HG02973 (cell line): ENCODE results near the gene ZNF708.
"Not testable (repeated sequence)": the region's sequence is repeated elsewhere in the genome, so short reads cannot be mapped to it uniquely, and the experiment has no call there.

Experiments used
- ATAC-seq: cut with Tn5 transposase; IDR thresholded peaks from one replicate; pipeline ENCODE4 v1.9.1; 2021; ENCODE audit warnings: moderate library complexity; ENCODE audit not compliant: unreplicated experiment

ZNF708 gene

DNA sequence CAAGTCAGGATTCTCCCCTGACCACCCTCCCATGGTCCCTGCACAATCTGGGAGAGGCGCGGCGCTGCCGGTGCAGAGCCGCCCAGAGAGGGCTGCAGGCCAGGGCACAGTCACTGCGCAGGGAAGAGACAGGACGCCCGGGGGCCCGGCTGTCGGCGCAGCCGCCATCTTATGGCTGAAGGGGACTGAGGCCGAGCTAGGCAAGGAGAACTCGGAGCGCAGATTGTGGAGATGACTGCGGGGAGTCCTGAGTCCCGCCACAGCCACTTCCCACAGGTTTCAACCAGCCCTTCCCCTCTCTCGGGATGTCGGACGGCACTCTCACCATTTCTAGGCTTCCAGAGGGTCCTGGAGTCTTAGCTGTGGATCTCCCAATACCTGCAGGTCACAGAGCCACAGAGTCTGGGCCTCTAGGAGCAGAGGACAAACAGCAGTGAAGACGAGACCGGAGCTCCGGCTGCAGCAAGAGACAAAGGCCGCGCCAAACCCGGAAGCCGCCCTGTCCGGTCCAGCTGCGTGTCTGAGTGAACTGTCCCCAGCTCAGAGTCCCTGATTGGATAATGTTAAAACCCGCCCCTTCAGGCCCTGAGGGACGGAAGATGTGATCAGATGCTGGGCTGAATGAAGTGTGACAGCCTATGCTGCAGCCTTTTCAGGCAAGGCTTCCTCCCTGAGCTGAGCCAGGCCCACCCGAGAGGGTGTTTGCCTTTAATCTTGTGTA is at the start of gene ZNF708:
TSS of gene ZNF708 (minus strand) at position 526 of the 721 bp plus-strand sequence. CDS start at position 328, 198 bp downstream.
- ATAC-seq, result peak; percentile 100

DNA sequence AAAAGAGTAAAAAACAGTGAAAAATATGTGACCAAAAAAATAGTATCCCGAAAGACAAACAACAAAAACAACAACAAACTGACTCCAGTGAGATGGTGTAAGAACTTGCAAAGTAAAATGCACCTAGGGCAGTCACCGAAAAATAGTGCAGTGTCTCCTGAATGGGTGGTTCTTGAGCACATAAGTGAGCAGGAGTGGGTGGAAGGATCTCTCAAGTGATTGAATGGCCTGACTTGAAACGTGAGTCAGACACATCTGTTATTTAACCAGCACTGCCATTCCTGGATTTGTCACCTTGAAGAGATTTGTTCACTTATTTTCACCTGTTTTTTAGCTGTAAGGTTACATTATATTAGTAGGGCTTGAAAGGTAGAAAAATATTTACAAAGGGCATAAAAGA is 33.1 kb upstream of the ZNF708 start:
- ATAC-seq, result no peak

DNA sequence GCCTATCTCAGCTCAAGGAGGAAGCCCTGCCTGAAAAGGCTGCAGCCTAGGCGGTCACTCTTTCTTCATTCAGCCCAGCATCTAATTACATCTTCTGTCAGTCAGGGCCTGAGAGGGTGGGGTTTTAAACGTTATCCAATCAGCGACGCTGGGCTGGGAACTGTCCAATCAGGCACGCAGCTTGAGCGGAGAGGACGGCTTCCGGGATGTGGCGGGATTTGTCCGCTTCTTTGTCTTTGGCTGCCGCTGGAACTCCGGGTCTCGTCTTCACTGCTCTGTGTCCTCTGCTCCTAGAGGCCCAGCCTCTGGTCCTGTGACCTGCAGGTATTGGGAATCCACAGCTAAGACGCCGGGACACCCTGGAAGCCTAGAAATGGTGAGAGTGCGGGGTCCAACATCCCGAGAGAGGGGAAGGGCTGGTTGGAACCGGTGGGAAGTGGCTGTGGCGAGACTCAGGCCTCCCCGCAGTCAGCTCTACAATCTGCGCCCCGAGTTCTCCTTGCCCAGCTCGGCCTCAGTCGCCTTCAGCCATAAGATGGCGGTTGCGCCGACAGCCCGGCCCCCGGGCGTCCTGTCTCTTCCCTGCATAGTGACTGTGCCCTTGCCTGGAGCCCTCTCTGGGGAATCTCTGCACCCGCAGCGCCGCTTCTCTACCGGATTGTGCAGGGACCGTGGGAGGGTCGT is 29.7 kb upstream of the ZNF708 start, which contains the start of gene ZNF738:
TSS of gene ZNF738 (plus strand) at position 233 of the 684 bp plus-strand sequence. CDS start at position 374, 141 bp downstream.
- peak; percentile 96 for ATAC-seq

DNA sequence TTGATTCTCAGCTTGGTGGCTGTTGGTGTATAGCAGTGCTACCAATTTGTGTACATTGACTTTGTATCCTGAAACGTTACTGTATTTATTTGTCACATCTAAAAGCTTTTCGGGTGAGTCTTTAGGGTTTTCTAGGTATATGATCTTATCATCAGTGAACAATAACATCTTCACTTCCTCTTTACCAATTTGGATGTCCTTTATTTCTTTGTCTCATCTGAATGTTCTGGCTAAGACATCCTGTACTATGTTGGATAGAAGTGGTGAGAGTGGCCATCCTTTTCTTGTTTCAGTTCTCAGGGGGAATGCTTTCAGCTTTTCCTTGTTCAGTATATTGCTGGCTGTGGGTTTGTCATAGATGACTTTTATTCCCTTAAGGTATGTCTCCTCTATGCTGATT is 23.6 kb upstream of the ZNF708 start:
- no peak for ATAC-seq

DNA sequence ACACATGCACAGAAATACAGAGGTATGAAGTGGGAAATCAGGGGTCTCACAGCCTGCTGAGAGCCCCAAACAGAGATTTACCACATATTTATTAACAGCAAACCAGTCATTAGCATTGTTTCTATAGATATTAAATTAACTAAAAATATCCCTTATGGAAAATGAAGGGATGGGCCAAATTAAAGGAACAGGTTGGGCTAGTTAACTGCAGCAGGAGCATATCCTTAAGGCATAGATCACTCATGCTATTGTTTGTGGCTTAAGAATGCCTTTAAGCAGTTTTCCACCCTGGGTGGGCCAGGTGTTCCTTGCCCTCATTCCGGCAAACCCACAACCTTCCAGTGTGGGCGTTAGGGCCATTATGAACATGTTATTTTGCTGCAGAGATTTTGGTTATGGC is 15.6 kb upstream of the ZNF708 start:
- not testable (repeated sequence) for ATAC-seq

DNA sequence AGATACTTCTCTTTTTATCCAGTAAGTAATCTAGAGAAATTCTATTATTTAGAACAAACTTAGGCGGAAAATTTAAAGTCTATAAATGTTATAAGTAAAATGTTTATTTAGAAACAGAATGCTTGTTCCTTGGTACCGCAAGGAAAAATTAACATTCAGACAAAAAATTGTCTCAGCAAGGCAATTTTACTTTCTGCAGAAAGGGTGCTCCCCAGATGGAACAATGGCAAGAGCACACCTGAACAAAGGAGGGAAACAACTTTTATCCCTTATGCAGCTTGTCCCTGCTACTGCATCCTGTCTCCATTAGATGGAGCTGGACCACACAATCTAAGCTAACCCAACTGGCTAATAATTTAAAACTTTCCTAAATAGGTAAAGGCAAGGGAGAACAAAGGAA is 6.5 kb upstream of the ZNF708 start:
- no peak for ATAC-seq

DNA sequence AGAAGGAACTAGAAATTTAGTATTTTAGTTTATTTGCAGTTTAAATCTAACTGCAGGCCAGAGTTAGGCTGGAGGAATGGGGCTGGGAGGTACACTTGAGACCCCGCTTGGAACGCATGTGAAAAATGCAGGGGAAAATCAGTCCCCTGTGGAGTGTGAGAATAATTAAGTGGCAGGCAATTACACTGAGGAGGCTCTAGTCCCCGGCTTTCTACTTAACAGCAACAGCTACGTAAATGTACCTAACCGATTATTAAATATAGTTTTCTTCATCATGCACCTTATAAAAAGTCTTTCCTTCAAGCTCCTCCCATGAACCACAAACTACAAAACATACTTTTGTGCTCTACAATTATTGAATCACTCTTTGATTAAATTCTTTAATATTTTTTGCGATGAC is 804 bp downstream of the ZNF708 start:
- no peak for ATAC-seq

DNA sequence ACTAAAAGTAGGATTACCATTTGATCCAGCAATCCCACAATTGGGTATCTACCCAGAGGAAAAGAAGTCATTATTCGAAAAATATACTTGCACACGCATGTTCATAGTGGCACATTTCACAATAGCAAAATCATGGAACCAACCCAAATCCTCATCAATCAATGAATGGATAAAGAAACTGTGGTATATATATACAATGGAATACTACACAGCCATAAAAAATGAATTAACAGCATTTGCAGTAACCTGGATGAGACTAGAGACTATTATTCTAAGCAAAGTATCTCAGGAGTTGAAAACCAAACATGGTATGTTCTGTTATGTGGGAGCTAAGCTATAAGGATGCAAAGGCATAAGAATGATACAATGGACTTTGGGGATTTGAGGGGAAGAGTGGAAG is 3.0 kb downstream of the ZNF708 start:
- no peak for ATAC-seq

DNA sequence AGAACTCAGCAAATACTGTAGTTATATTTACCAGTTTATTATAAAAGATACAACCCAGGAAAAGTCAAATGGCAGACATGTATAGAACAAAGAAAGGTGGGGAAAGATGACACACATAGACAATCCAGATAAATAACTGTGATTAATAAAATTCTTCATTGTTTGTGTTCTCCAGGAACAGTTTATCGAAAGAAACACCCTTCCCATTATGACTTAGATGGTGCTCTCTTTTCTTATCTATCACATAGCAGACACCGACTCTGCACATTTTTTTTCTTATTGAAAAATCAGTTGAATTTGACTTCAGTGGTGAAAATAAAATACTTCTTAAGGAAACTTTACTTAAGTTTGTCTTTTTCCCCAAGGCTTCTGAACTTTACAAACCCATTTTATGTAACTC is 6.2 kb downstream of the ZNF708 start:
- ATAC-seq, result no peak

DNA sequence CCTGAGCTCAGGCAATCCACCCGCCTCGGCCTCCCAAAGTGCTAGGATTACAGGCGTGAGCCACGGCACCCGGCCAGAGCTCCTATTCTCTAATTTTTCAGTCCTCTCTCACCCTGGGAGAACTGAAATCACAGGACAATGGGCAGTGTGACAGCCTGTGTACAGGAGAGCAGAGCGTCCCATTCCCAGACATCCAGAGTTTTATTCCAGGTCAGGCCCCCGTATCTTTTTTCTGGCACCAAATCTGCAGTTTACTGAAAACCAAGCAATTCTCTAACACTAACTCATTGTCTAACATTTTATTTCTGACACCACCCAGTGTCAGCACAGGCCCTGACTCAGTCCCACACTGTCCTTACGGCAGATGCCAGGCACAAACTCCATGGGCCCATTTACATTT is 6.7 kb downstream of the ZNF708 start:
- ATAC-seq, result no peak

DNA sequence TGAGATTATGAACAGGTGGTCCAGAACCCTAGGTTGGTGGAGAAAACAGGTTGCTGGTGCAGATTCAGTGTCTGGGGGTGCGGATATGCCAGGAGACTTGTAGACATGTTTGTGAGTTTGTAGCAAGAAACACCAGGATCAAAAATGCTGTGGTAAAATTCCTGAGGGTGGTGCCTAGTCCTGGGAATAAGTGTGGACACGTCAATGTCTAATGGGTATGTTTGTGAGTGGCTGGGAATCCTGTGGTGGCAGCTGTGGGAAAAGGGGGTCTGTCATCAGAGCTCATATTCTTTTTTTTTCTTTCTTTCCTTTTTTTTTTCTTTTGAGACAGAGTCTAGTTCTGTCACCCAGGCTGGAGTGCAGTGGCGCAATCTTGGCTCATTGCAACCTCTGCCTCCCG is 7.2 kb downstream of the ZNF708 start:
- ATAC-seq, result no peak

DNA sequence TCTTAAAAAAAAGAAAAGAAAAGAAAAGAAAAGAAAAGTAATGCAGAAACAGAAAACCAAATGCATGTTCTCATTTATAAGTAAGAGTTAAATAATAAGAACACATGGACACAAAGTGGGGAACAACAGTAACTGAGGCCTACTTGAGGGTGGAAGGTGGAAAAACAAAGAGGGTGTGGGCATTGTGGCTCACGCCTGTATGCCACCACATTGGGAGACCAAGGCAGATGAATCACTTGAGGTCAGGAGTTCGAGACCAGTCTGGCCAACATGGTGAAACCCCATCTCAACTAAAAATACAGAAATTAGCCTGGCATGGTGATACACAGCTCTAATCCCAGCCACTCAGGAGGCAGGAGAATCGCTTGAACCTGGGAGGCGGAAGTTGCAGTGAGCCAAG is 8.1 kb downstream of the ZNF708 start:
- no peak for ATAC-seq

DNA sequence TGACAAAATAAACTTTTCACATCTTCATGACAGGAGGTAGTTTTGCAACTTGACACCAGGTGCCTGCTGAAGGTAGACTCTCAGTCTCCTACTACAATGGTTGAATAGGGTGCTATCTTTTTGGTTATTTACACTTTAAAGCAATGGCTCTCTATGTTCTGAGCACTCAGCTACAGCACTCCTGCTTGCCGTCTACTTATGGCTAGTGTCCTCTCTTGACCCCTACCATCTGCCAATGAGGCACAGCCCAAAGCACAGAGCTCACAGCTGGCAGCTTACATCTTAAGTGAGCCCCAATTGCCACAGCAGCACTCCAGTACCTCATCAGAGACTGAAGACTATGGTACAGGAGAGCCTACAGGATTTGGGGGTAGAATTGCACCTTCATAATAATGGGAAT is 11.4 kb downstream of the ZNF708 start:
- no peak for ATAC-seq

DNA sequence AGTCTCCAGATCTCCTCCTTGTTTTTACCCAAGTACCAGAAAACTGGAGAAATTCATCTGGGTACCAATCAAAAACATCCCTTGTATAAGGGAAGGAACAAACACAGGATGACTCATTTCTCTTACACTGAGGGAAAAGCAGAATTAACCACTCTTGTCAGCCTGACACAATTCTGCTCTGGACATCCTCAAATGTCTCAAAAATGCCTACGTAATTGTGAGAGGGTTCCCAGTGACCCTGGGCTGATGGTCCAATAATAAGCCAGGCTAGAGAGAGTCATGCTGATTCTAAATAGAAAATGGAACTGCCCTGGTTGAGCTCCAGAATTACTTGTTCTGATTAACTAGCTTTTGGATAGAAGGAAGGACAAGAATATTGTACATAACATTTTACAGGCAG is 14.5 kb downstream of the ZNF708 start:
- no peak for ATAC-seq

DNA sequence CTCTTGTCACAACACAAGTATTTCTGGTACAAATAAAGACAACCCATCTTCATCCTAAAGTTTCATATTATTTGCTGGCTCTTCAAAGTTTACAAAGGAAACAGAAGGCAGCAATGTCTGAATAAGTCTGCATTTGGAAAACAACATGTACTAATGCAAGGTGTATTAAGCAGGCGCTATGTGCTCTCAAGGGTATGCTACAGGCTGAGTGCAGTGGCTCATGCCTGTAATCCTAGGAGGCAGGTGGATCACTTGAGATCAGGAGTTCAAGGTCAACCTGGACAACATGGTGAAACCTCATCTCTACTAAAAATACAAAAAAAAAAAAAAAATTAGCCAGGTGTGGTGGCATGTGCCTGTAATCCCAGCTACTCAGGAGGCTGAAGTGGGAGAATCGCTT is 16.4 kb downstream of the ZNF708 start:
- not testable (repeated sequence) for ATAC-seq

DNA sequence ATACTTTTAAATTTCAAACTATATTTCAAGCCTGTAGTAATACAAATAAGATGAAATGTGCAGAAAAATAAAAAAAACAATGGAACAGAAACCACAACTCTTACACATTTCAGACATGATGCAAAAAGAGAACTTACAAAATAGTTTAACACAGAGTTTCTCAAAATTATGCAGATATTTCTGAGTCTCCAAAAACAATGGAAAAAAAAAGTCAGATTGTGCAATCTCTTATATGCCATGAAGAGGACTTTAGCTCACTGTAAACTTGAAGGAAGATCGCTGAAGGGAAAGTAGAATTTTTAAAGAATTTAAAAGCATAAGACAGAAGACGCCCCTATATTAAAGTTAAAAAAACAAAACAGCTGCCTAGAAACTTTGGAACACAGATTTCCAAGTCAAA is 20.4 kb downstream of the ZNF708 start:
- ATAC-seq, result no peak

DNA sequence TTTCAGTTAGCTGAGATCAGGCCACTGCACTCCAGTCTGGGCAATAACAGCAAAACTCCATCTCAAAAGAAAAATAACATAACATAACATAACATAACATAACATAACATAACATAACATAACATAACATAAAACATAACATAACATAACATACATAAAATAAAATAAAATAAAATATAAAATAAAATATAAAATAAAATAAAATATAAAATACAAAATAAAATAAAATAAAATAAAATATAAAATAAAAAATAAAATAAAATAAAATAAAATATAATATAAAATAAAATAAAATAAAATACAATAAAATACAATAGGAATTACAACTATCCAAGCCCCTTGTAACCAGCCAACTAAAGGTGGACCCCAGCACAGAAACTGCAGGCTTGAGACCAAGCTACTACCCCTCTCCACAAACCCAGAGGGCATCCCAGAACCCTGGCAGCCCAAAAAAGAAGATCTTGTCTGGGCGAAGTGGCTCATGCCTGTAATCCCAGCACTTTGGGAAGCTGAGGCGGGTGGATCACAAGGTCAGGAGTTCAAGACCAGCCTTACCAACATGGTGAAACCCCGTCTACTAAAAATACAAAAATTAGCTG is 22.2 kb downstream of the ZNF708 start:
- ATAC-seq, result not testable (repeated sequence)

DNA sequence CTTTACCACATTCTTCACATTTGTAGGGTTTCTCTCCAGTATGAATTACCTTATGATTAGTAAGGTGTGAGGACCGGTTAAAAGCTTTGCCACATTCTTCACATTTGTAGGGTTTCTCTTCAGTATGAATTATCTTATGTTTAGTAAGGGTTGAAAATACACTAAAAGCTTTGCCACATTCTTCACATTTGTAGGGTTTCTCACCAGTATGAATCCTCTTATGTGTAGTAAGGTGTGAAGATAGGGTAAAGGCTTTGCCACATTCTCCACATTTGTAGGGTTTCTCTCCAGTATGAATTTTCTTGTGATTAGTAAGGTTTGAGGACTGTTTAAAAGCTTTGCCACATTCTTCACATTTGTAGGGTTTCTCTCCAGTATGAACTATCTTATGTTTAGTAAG is 35.4 kb downstream of the ZNF708 start:
- ATAC-seq, result not testable (repeated sequence)

DNA sequence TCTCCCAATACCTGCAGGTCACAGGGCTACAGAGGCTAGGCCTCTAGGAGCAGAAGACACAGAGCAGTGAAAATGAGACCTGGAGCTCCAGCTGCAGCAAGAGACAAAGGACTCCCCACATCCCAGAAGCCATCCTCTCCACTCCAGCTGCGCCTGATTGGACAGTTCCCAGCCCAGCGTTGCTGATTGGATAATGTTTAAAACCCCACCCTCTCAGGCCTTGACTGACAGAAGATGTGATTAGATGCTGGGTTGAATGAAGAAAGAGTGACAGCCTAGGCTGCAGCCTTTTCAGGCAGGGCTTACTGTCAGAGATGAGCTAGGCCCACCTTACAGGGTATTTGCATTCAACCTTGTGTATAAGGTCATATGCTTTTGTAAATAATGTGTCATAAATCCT is 59.4 kb downstream of the ZNF708 start:
- no peak for ATAC-seq

DNA sequence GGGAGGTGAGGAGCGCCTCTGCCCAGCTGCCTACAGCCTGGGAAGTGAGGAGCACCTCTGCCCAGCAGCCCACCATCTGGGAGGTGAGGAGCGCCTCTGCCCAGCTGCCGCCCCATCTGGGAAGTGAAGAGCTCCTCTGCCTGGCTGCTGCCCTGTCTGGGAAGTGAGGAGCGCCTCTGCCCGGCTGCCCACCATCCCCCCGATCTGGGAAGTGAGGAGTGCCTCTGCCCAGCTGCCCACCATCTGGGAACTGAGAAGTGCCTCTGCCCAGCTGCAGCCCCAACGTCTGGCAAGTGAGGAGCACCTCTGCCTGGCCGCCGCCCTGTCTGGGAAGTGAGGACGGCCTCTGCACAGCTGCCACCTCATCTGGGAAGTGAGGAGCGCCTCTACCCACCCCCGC is 64.3 kb downstream of the ZNF708 start:
- no peak for ATAC-seq

DNA sequence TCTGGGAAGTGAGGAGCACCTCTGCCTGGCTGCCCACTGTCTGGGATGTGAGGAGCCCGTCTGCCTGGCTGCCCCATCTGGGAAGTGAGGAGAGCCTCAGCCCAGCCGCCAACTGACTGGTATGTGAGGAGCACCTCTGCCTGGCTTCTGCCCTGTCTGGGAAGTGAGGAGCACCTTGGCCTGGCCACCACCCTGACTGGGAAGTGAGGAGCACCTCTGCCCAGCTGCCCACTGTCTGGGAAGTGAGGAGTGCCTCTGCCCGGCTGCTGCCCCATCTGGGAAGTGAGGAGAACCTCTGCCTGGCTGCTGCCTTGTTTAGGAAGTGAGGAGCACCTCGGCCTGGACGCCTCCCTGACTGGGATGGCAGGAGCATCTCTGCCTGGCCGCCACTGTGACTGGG is 64.8 kb downstream of the ZNF708 start:
- no peak for ATAC-seq

DNA sequence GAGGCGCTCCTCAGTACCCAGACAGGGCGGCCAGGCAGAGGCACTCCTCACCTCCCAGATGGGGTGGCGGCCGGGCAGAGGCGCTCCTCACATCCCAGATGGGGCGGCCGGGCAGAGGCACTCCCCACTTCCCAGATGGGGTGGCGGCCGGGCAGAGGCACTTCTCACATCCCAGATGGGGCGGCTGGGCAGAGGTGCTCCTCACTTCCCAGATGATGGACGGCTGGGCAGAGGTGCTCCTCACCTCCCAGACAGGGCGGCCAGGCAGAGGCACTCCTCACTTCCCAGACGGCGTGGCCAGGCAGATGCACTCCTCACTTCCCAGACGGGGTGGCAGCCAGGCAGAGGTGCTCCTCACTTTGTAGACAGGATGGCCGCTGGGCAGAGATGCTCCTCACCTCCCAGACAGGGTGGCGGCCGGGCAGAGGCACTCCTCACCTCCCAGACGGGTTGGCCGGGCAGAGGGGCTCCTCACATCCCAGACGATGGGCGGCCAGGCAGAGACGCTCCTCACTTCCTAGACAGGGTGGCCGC is 68.3 kb downstream of the ZNF708 start:
- ATAC-seq, result not testable (repeated sequence)
